ENCODE results near the gene RPS21. TPM values are rescaled to one million over a fixed set of nuclear protein-coding genes. Genes with fewer than 3 reads are reported as not detected.

The RPS21 gene
- total RNA-seq, 1 donor from 2014 or later: 1,637 TPM

GRCh38 chr20:62393830-62394229, 6.9 kb downstream of the RPS21 start:
- intact Hi-C loops (cut with micrococcal nuclease): no loop called here

- intact Hi-C loops (cut with micrococcal nuclease): no loop called here
Observed at GRCh38 chr20:62394248-62395245, 7.6 kb downstream of the RPS21 start.

- intact Hi-C loops (cut with micrococcal nuclease): no loop called here
Observed at GRCh38 chr20:62395311-62396242, 8.7 kb downstream of the RPS21 start.

GRCh38 chr20:62396367-62397239, 9.7 kb downstream of the RPS21 start:
- intact Hi-C loops (cut with micrococcal nuclease): no loop called here

GRCh38 chr20:62398120-62398821, 11.4 kb downstream of the RPS21 start:
- intact Hi-C loops (cut with micrococcal nuclease): no loop called here

DNA sequence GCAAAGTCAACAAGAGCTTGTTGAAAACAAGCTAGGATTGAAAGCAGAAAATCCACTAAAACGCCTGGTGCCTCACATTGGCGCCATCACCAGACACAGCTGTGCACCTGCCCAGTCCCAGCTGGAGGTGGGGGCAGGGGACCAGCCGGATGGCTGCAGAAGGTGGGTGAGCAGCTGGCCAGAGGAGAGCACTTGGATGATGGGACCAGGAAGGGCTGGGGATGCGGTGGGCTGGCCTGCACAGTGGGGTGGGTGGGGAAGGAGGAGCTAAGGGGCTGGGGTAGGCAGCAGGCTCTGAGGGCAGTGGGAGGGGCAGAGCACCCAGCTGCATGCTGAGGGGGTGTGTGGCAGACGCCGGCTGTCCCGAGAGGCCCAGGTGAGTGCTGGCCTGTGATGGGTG, 13.1 kb downstream of the RPS21 start:
- intact Hi-C loops (cut with micrococcal nuclease): no loop called here

DNA sequence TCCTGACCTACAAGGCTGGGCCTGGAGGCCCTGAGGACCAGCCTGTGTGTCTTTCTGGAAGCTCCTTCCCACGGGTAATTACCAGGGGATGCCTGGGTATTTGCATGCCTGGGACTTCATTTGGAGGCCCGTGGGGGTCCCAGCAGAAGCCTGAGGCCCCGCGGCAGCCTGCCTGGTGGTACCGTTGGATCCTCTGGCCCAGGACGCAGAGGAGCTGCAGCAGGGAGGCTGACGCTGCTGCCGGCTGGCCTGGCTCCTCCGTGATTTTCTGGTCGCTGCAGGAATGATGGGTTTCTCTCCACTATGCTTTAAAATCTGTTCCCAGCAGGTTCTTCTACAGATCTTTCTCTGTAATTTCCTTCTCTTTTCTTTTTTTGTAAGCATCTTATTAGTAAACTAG, 13.6 kb downstream of the RPS21 start:
- intact Hi-C loops (cut with micrococcal nuclease): no loop called here

DNA sequence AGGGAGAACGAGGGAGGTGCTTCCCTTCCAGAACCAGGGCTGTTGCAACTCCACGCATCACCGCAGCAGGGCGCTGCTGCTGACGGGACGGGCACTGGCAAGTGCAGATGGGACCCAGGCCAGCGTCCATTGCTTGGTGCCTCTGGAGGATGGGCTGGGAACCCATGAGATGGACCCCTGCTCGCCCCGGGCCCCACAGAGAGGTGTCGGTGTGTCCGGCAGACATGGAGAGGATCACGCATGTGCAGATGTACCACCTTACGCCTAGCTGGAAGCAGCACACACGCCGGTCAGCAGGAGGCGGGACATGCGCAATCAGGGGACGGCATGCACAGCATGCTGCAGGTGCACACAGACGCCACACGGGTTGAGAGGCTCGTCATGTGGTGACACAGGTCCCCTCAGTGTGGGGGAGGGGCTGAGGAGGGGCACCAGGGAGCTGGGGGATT, 14.5 kb downstream of the RPS21 start:
- intact Hi-C loops (cut with micrococcal nuclease): no loop called here

DNA sequence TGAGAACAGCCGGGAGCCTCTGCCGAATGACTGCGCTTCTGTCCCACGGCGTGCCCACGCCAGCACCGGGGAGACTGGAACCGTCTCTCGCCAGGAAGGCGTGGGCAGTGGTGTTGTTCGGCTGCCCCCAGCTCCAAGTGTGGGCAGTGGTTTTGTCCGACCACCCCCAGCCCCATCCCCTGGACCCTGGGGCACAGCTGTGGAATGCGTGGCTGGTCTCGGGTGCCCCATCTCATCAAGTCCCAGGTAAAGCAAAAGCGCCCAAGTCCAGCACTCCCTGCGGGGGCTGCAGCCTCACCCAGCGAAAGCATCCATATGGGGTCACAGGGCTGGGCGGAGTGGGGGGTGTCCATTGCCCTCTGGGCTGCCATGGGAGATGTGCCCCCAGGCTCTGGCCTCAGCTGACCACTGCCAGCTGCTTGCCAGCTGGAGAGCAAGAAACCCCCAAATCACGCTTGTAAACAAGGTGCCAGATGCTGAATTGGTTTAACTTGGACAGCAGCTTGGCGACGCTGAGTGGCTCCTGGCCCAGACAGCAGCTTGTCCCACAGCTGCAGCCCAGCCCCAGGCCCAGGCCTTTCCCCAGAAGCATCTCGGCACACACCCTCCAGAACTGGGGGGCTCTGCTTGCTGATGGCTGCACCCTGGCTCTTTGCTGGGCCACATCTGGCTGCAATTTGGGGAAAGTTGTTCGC, 15.7 kb downstream of the RPS21 start:
- intact Hi-C loops (cut with micrococcal nuclease): no loop called here

- intact Hi-C loops (cut with micrococcal nuclease): no loop called here
Observed at GRCh38 chr20:62403331-62403730, 16.4 kb downstream of the RPS21 start.

DNA sequence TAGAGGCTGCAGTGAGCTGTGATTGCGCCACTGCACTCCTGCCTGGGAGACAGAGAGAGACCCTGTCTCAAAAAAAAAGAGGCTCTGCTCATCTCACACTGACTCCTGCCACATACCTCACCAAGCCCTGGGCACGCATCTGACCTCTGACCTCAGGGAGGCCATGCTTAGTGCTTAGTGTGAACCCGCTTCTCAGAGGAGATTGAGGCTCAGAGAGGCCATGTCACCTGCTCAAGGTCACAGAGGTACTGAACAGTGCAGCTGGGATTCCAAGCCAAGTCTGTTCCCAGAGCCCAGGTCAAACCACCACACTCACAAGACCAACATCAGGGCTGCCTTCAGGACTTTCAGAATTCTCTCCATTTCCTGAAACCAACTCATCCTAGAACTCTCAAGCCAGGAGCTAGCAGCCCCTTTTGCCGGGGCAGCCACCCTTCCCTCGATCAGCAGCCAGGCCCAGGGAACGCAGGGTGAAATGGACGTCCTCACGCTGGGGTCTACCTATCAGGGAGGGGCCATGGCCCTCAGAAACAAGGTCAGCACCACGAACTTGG, 17.3 kb downstream of the RPS21 start:
- intact Hi-C loops (cut with micrococcal nuclease): no loop called here

DNA sequence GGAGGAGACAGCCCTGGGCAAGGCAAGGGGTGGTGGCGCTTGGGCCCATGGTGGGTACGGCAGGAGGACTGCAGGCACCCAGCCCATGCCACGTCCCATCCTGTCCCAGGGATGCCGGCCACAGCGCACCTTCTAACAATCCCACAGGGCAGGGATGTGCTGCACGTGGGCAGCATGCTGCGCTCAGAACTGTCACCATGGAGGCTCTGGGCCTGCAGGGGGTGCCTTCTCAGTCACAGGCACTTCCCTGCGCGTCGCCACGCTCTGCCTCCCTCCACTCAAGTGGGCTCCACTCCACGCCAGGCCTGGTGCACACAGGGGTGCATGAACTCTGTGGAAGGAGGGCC, 17.8 kb downstream of the RPS21 start:
- intact Hi-C loops (cut with micrococcal nuclease): loop anchor here (5.0 kb wide), 2 partner anchors 213 to 533 kb away; partner anchors contain the start of gene GID8

GRCh38 chr20:62405108-62405980, 18.4 kb downstream of the RPS21 start:
- intact Hi-C loops (cut with micrococcal nuclease): loop anchor here (5.0 kb wide), 2 partner anchors 212 to 532 kb away; partner anchors contain the start of gene GID8

DNA sequence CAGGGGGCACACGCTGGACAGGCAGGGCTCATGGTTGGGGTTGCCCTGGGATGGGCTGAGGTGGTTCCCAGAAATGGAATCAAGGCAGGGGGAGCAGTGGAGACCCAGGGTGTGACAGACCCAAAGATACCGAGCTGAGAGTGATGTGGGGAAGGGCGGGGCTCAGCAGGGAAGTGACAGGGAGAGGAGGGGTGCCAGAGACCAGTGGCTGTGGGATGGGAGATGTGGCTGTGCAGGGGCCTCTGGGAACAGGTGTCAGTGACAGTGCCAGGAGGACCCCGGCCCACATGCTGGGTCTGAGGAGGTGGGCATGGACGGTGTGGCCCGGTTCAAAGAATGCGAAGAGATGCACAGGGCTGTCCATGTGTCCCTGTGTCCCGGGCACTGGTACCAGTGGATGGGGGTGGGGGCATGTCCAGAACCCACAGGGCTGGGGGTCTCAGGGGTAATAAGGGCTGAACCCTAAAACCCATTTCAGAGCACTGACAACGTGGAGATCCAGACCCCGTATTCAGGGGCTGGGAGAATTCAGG, 19.1 kb downstream of the RPS21 start:
- intact Hi-C loops (cut with micrococcal nuclease): loop anchor here (5.0 kb wide), 2 partner anchors 211 to 531 kb away; partner anchors contain the start of gene GID8

GRCh38 chr20:62406635-62407176, 19.8 kb downstream of the RPS21 start:
- intact Hi-C loops (cut with micrococcal nuclease): loop anchor here (1.0 to 5.0 kb wide), 5 partner anchors 19 to 531 kb away; partner anchors contain the start of genes ADRM1, GID8, MRGBP and RPS21

DNA sequence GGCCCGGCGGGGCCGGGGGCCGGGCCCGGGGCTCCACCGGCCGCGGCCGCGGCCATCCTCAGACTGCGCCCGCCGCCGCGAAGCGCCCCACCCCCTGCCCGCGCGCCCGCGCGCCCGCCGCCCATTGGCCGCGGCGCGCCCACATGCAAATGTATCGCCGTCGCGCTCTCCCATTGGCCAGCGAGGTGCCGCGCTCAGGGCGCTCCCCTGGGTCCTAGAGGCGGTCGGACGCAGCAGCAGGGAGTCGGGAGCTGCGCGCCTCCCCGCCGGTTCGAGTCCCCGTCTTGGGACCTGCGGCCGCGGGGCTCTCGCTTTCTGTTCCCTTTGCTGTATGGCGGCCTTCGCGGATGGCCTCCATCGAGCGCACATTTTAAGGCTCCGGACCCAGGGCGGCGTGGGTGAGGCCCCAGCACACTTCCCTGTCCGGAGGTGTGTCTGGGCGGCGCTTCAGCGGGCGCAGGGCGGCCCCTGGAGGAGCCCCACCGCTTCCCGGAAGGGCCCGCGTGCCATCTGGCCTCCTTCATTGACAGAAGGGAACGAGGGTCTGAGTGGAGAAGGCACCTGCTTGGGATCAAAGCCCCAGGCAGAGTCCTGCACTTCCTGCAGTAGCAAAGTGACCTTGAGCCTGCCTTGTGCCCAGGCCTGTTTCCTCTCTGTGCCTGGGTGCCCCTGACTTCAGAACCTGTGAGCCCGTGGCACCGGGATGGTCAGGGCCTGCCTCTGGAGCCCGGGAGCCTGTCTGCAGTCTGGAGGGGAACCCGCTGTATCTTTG, 20.5 kb downstream of the RPS21 start, which contains the start of gene CABLES2:
Gene CABLES2 (minus strand): TSS at position 65 of the 772 bp plus-strand sequence. CDS start 9 bp downstream, at position 56.
- intact Hi-C loops (cut with micrococcal nuclease): loop anchor here (1.0 to 5.0 kb wide), 5 partner anchors 20 to 530 kb away; partner anchors contain the start of genes ADRM1, GID8, MRGBP and RPS21
